Stimulated activated CD8-positive, alpha-beta memory T cell treated with anti-CD3 and anti-CD28 coated beads, Interleukin-15, amount 100 ng/mL, for 48 hours (primary cell): Measurements from ENCODE around the gene TTYH3.
A peak's percentile ranks its signal among the peaks of the same experiment; 100 is the strongest.

Experiments
- DNase-seq, 2 donors: peaks; one replicate each; pipeline ENCODE4 v3.0.0-alpha.2; 2020; ENCODE audit warnings: low read depth in 2 of 2

Gene TTYH3

DNA sequence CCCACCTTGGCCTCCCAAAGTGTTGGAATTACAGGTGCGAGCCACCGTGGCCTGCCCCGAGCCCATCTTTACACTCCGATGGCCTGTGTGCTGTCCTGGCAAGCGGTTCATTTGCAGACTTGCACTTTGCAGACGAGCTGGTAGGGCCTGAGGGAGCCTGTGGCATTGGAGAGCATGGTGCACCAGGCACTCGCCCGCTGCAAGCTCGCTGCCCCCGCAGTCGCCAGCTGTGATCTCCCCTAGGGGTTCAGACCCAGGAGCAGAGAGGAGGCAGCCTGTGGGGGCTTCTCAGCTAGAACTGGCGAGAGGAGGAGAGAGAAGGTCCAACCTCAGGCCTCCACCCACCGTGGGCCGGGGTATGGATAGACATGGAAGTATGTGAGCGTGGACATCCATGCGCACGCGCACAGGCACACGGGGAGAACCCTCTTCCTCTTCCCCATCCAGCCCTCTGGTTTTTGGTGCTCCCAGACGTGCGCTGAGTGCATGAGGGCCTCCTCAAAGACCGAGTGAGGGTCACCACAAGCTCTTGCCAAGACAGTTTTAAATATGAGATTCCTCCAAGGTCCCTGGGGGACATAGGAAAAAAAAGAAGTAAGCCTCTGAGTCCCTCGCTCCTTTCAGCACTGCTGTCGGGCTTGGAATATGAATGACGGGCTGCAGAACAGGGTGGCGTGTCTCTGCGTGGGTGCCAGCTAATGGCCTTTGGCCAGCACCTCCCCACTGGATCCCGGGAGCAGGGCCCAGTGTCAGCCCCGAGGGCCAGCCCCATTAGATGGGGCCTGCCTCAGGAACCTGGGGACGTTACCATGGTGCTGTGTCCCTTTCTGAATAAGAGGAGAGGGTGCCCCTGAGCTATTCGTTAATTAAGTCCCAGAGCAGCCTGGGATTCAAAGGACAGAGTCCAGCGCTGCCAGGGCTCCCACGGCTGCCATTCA lies 15.1 kb upstream of the TTYH3 start:
- no peak for DNase-seq

GRCh38 chr7:2617325-2617905 lies 14.4 kb upstream of the TTYH3 start:
- no peak for DNase-seq

DNA sequence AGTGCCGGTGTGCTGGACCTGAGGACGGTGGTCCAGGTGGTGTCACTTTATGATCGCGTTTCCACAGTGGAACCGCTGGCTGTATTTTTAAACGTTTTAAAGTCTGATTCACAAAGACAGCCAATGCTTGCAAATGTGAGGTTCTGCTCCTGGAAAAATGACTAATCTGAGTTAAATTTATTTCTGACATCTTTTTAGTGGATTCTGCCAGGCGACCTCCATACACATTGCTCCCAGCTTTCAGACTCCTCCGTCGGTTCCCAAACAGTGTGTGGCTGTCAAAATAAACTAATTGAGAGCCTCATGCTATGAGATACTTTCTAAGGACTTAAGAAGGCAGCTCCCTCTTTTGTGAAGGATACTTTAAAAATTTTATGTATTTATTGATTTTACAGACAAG lies 12.7 kb upstream of the TTYH3 start:
- no peak for DNase-seq

GRCh38 chr7:2621061-2621828 lies 10.5 kb upstream of the TTYH3 start:
- DNase-seq = no peak

DNA sequence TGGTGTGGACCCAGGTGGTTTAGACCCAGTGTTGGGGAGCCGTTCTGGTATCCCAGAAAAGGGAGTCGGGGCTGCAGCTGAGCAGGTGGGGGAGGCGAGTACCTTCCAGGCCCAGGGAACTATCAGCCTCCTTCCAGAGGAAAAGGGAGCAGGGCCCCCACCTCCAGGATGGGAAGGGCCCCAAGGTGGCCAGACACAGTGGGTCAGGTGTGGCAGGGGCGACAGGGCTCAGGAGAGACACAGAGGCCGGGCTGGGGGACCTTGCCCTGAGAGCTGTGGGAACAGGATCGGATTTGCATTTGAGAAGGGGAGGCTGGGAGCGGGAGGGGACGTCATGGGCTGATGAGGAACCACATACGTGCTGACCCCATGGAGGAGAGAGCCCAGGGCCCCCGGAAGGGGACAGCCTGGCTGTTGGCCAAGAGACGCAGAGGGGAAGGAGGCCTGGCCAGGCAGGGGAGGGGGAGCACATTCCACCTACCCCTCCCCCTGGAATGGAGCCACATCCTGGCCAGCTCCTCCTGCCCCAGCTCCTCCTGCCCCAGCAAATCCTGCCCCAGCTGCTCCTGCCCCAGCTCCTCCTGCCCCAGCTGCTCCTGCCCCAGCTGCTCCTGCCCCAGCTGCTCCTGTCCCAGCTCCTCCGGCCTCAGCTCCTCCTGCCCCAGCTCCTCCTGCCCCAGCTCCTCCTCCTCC lies 9.7 kb upstream of the TTYH3 start:
- no peak for DNase-seq

DNA sequence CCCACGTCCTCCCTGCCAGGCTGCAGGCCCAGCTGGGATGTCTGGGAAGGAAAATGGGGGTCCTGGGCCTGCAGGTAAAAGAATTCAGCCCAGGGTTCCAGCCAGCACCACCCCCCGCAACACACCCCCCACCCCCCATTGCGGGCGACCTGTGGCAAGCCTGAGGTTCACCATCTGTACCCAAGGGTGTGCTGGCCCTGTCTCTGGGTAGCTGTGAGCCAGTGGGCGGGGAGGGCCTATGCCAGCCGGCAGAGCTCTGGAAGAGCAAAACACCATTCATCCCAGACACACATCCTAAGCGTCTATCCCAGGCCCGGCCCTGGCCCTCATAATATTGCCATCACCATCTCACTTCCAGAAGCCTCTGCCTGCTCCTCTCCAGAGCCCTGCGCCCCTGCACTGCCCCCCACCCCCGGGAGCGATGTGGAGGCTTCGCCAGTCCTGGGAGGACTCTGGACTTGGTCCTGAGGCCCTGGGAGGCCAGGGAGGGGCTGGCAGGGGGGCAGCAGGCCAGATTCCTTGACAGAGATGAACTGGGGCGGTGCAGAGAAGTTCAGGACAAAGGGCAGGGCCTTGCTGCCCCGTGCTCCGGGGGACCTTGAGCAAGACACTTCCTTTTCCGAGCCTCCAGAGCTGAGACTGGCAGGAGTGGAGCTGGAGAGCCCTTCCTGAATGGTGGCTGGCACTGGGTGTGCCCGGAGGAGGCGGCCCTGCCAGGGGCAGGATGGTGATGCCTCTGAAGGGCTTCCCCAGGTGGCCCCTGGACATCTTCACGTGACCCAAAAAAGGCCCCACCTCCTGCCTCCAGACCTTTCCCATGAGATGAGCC lies 8.7 kb upstream of the TTYH3 start:
- DNase-seq = no peak

GRCh38 chr7:2623698-2624014 lies 8.1 kb upstream of the TTYH3 start:
- DNase-seq = no peak

DNA sequence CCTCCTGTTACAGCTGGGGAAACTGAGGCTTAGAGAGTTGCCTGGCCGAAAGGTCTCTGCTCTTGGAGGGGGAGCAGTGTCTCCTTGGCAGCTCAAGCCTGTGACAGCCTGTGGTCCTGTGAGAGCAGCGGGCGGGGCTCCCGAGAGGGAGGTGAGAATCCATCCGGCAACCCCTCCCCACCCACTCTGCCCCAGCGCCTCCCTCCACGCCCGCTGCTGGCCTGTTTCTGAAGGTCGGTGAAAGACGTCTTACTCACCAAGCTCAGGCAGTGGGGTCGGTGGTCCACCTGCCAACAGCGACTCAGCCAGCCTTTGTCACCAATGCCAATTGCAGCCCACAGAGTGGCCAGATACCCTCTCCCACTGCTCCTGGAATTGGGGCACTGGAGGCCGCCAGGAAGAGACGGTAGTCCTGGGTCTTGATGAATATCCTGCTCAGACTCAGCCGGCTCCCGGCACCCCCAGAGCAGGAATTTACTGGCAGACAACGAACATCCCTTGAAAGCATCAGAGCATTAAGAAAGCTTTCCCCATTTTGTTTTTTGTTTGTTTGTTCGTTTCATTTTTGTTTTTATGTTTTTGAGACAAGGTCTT lies 7.4 kb upstream of the TTYH3 start:
- DNase-seq = no peak

DNA sequence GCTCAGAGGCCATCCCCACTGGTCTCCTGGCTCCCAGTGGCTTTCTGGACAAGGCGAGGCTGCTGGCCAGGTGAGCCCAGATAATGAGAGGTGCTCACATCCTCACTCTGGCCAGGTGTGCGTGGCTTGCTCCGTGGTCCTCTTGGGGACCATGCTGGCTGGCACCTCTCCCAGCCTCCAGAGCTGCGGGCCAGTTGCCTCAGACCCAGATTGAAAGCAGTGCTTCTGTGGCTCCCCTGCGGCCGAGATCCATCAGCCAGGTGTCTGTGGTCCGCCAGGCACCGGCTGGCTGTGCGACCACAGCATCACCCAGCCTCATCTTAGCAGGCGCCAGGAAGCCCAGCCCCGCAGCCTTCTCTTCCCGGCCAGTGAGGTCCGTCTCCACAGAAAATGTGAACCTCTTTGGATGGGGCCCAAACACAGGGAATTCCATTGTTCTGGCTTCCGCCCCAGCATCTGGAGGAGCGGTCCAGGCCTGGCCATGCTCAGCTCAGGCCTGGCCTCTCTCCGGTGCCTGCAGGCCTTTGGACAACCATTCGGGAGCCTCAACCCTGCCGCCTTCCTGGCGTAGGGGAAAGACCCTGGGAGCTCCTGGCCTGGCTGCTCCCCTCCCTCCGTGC lies 5.2 kb upstream of the TTYH3 start:
- no peak for DNase-seq

- no peak for DNase-seq
These were observed 4.3 kb upstream of the TTYH3 start for GRCh38 chr7:2627258-2628129.

GRCh38 chr7:2628130-2628482 lies 3.7 kb upstream of the TTYH3 start:
- no peak for DNase-seq

DNA sequence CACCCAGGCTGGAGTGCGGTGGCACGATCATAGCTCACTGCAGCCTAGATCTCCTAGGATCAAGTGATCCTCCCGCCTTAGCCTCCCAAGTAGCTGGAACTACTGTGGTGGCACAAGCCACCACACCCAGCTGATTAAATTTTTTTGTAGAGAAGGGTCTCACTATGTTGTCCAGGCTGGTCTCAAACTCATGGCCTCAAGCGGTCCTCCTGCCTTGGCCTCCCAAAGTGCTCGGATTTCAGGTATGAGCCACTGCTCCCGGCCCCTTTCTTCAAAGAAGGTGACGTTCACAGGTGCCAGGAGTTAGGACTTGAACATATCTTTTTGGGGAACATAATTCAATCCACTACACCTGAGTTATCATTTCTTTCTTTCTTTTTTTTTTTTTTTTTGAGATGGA lies 2.9 kb upstream of the TTYH3 start:
- no peak for DNase-seq

DNA sequence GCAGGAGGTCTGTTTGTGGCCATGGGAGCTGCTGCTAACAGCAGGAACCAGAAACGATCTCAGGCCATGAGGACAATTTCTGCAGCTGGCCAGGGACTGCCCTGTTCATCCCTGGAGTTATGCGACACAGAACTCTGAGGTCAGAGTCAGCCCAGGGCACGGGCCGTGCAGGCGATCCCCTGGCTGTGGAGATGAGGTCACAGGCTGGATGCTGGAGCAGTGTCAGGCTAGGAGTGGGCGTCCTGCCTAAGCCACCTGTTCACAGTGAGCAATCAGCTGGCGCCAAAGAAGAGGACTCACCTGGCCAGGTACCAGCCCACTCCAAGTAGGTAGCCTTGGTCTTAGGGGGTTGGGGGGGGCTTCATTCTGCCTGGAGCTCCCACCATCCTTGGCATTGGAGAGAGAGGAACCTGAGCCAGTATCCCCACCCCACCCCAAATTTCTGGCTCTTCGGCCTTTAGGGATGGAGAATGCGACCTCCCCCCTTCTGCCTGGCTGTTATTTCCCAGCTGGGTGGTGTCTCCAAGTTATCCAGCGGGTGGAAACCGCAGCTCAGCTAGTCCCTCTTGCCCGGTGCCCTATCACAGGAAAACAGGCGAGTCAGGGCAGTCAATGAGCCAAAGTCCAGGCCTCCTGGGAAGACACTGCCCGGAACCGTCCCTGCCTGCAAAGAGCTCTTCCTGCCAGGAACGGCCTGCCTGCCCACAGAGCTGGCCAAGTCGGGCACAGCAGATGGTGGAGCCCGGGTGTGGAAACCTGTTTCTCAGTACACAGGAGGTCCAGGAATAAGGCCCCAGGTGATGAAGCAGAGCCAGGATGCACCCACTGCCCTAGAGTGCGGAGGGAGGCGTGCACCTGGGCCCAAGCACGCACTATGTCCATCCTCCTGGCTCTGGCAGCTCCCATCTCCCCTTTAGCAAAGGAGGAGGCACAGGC lies 1.8 kb upstream of the TTYH3 start:
- no peak for DNase-seq

- peak; percentile 32 to 34 for DNase-seq
These were observed 1.1 kb downstream of the TTYH3 start for GRCh38 chr7:2632733-2633537.

- DNase-seq = peak in 1 of 2 donors; percentile 43
These were observed 1.9 kb downstream of the TTYH3 start for GRCh38 chr7:2633538-2634266.

GRCh38 chr7:2634267-2635145 lies 2.7 kb downstream of the TTYH3 start:
- no peak for DNase-seq
